Measurements from ENCODE around the gene SVOP.

SVOP gene

GRCh38 chr12:109053382-109054123 lies 32.7 kb upstream of the SVOP start:
- TF ChIP-seq TAF1 (IDR thresholded peaks at IDR 0.05; ENCODE audit: borderline replicate concordance, insufficient read depth, low read length), result no peak

GRCh38 chr12:109052414-109053323 lies 31.8 kb upstream of the SVOP start, which contains the start of gene USP30:
Gene USP30 (plus strand): TSS chr12:109052576. CDS start chr12:109052679, 103 bp downstream.
- TF ChIP-seq POLR2AphosphoS5 (IDR thresholded peaks at IDR 0.05; ENCODE audit: low read depth, low read length) (no peak), SIN3A (IDR thresholded peaks at IDR 0.05; ENCODE audit: borderline replicate concordance, insufficient read depth, low read length) (no peak), FOXP2 (optimal IDR thresholded peaks at IDR 0.05; ENCODE audit: borderline replicate concordance, extremely low read depth, extremely low read length, insufficient read depth) (peak; percentile 87), REST (IDR thresholded peaks at IDR 0.05; ENCODE audit: insufficient read depth in 1 of 2, low read depth in 2 of 2, low read length in 2 of 2) (peak; percentile 44 to 72; a peak in 2 of 4 replicates), TAF1 (IDR thresholded peaks at IDR 0.05; ENCODE audit: borderline replicate concordance, insufficient read depth, low read length) (peak; percentile 81; the same call in 1 of the 2 replicates)

- TF ChIP-seq FOXP2 (optimal IDR thresholded peaks at IDR 0.05; ENCODE audit: borderline replicate concordance, extremely low read depth, extremely low read length, insufficient read depth) (no peak), REST (IDR thresholded peaks at IDR 0.05; ENCODE audit: insufficient read depth in 1 of 2, low read depth in 2 of 2, low read length in 2 of 2) (no peak), SIN3A (IDR thresholded peaks at IDR 0.05; ENCODE audit: borderline replicate concordance, insufficient read depth, low read length) (peak; percentile 93; the same call in 1 of the 2 replicates), POLR2AphosphoS5 (IDR thresholded peaks at IDR 0.05; ENCODE audit: low read depth, low read length) (no peak; the same call in 1 of the 2 replicates), TAF1 (IDR thresholded peaks at IDR 0.05; ENCODE audit: borderline replicate concordance, insufficient read depth, low read length) (no peak)
These were observed 31.2 kb upstream of the SVOP start for GRCh38 chr12:109052097-109052413.

- TF ChIP-seq SIN3A (IDR thresholded peaks at IDR 0.05; ENCODE audit: borderline replicate concordance, insufficient read depth, low read length) (no peak), REST (IDR thresholded peaks at IDR 0.05; ENCODE audit: insufficient read depth in 1 of 2, low read depth in 2 of 2, low read length in 2 of 2) (no peak), FOXP2 (optimal IDR thresholded peaks at IDR 0.05; ENCODE audit: borderline replicate concordance, extremely low read depth, extremely low read length, insufficient read depth) (no peak), TAF1 (IDR thresholded peaks at IDR 0.05; ENCODE audit: borderline replicate concordance, insufficient read depth, low read length) (no peak)
These were observed 26.4 kb upstream of the SVOP start for GRCh38 chr12:109047081-109047805.

GRCh38 chr12:109044241-109044640 lies 23.4 kb upstream of the SVOP start:
- TF ChIP-seq TAF1 (IDR thresholded peaks at IDR 0.05; ENCODE audit: borderline replicate concordance, insufficient read depth, low read length) (no peak), REST (IDR thresholded peaks at IDR 0.05; ENCODE audit: insufficient read depth in 1 of 2, low read depth in 2 of 2, low read length in 2 of 2) (no peak), POLR2AphosphoS5 (IDR thresholded peaks at IDR 0.05; ENCODE audit: low read depth, low read length) (no peak), SIN3A (IDR thresholded peaks at IDR 0.05; ENCODE audit: borderline replicate concordance, insufficient read depth, low read length) (no peak)

Measured in PFSK-1 (cell line).